Trophoblast cell (in vitro differentiated cells and primary cell): ENCODE data around the gene MBTPS1.

Experiments used
- DNase-seq, 2 donors: peaks; one replicate each; pipeline ENCODE4 v3.0.0-alpha.2; 2016
- H2AFZ ChIP-seq: 2 replicates; pipeline ENCODE4 v1.6.1; 2013; ENCODE audit warnings: low read length, moderate library complexity, mild to moderate bottlenecking; ENCODE audit not compliant: insufficient read depth, poor library complexity
- H2AK5ac ChIP-seq: 2 replicates; pipeline ENCODE4 v1.6.1; 2013; ENCODE audit warnings: mild to moderate bottlenecking, low read length
- H2BK120ac ChIP-seq: 2 replicates; pipeline ENCODE4 v1.6.1; 2013; ENCODE audit warnings: low read length, mild to moderate bottlenecking, moderate library complexity; ENCODE audit not compliant: insufficient read depth, poor library complexity
- H2BK12ac ChIP-seq: 2 replicates; pipeline ENCODE4 v1.6.1; 2013; ENCODE audit warnings: mild to moderate bottlenecking, low read length, moderate library complexity
- H2BK5ac ChIP-seq: 2 replicates; pipeline ENCODE4 v1.6.1; 2013; ENCODE audit warnings: low read length, low read depth, moderate library complexity, mild to moderate bottlenecking; ENCODE audit not compliant: poor library complexity
- H3K14ac ChIP-seq: 2 replicates; pipeline ENCODE4 v1.6.1; 2013; ENCODE audit warnings: mild to moderate bottlenecking, low read length
- H3K18ac ChIP-seq: 2 replicates; pipeline ENCODE4 v1.6.1; 2013; ENCODE audit warnings: mild to moderate bottlenecking, low read length
- H3K23ac ChIP-seq: 2 replicates; pipeline ENCODE4 v1.6.1; 2013; ENCODE audit warnings: low read length
- H3K27ac ChIP-seq: 2 replicates; pipeline ENCODE4 v1.5.1; 2013; ENCODE audit warnings: low read depth, mild to moderate bottlenecking, inconsistent platforms, low read length, moderate library complexity
- H3K27me3 ChIP-seq: 2 replicates; pipeline ENCODE4 v1.6.1; 2013; ENCODE audit warnings: inconsistent platforms, mild to moderate bottlenecking, low read length, moderate library complexity; ENCODE audit not compliant: insufficient read depth
- H3K36me3 ChIP-seq, 2 experiments: 1 replicate in 1 of 2; 2 replicates in 1 of 2; pipeline ENCODE4 v1.6.1; 2013; ENCODE audit warnings: low read length in 2 of 2, mild to moderate bottlenecking in 2 of 2, moderate library complexity in 1 of 2; ENCODE audit not compliant: insufficient read depth in 2 of 2, control insufficient read depth in 1 of 2
- H3K4ac ChIP-seq: 2 replicates; pipeline ENCODE4 v1.6.1; 2013; ENCODE audit warnings: low read depth, mild to moderate bottlenecking, low read length, moderate library complexity
- H3K4me1 ChIP-seq, 2 experiments: 1 replicate in 1 of 2; 2 replicates in 1 of 2; pipeline ENCODE4 v1.6.1; 2013; ENCODE audit warnings: low read length in 2 of 2, mild to moderate bottlenecking in 2 of 2, moderate library complexity in 1 of 2; ENCODE audit not compliant: insufficient read depth in 2 of 2, control insufficient read depth in 1 of 2
- H3K4me2 ChIP-seq: 2 replicates; pipeline ENCODE4 v1.6.1; 2013; ENCODE audit warnings: inconsistent platforms, mild to moderate bottlenecking, low read length, moderate library complexity
- H3K4me3 ChIP-seq: 2 replicates; pipeline ENCODE4 v1.5.1; 2013; ENCODE audit warnings: mild to moderate bottlenecking, low read depth, low read length, inconsistent platforms
- H3K79me1 ChIP-seq: one replicate; pipeline ENCODE4 v1.6.1; 2013; ENCODE audit warnings: low read length
- H3K79me2 ChIP-seq: 2 replicates; pipeline ENCODE4 v1.6.1; 2013; ENCODE audit warnings: low read length, mild to moderate bottlenecking; ENCODE audit not compliant: control insufficient read depth, insufficient read depth, poor library complexity
- H3K9ac ChIP-seq: 2 replicates; pipeline ENCODE4 v1.6.1; 2013; ENCODE audit warnings: mild to moderate bottlenecking, low read length
- H3K9me3 ChIP-seq: 2 replicates; pipeline ENCODE4 v1.6.1; 2013; ENCODE audit warnings: low read depth, mild to moderate bottlenecking, control low read depth, inconsistent platforms, low read length; ENCODE audit not compliant: insufficient read depth
- H4K12ac ChIP-seq: 2 replicates; pipeline ENCODE4 v1.6.1; 2013; ENCODE audit warnings: low read depth, mild to moderate bottlenecking, low read length, moderate library complexity
- H4K8ac ChIP-seq: 2 replicates; pipeline ENCODE4 v1.6.1; 2013; ENCODE audit warnings: low read depth, mild to moderate bottlenecking, low read length, moderate library complexity
- H4K91ac ChIP-seq: one replicate; pipeline ENCODE4 v1.6.1; 2013; ENCODE audit warnings: low read depth, mild to moderate bottlenecking, low read length, moderate library complexity
- WGBS: extraction: QIAGEN DNeasy Blood & Tissue Kit; methylation state at CpG from one replicate; pipeline ENCODE4 v1.1.7; 2013; ENCODE audit warnings: missing lambda C conversion rate; ENCODE audit not compliant: insufficient read length, insufficient coverage; ENCODE audit errors: extremely low coverage; 5-methylcytosine and 5-hydroxymethylcytosine counted together

MBTPS1 gene

DNA sequence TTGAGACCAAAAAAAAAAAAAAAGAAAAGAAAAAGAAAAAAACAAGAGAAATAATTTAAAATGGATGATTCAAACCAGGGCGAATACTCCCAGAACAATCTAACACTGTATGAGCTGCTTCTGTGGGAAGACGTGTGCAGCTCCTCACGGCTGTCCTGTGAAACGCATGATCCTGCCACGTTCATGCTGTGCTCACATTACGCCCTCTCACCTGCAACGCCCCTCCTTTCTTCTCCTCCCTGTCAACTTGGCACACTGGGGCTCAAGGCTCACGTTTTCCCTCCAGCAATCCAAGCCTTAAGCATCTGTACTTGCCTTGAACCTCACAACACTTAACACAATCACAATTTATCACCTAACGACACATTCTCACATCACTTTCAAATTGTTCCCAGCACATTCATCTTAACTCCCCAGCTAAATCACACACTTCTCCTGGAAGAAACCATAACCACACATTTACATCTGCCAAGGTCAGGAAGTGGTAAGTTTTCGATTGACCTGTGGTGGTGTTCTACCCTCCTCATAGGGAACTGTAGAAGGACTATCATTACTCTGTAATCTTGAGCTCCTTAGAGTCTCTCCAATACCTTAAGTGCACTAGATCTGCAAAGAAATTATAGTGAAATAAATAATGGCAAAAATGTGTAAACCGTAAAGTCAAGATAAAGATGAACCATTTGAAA lies 29.1 kb downstream of the MBTPS1 start:
- Histone ChIP-seq H3K4me1 (no peaks in the 10 kb centered on the region), H4K91ac (no peak overlapping the region), H3K9ac (no peak overlapping the region), H3K79me2 (no peaks in the 10 kb centered on the region), H3K36me3 (peaks cover 42 to 58% of the 10 kb centered on the region in 2 experiments), H3K4me3 (no peak overlapping the region), H3K27ac (no peak overlapping the region), H2AFZ (no peak overlapping the region), H4K12ac (no peak overlapping the region), H3K4ac (no peak overlapping the region), H4K8ac (no peak overlapping the region), H3K18ac (no peak overlapping the region), H2BK120ac (no peak overlapping the region), H3K23ac (no peak overlapping the region), H2BK12ac (no peak overlapping the region), H2BK5ac (no peak overlapping the region), H3K14ac (no peak overlapping the region), H3K79me1 (no peaks in the 10 kb centered on the region), H3K4me2 (no peak overlapping the region), H3K9me3 (peaks cover 2% of the 10 kb centered on the region), H2AK5ac (no peak overlapping the region), H3K27me3 (no peaks in the 10 kb centered on the region)
- WGBS, result 100% methylated on average over 1 of the region's 11 CpGs
- DNase-seq, result no peak

DNA sequence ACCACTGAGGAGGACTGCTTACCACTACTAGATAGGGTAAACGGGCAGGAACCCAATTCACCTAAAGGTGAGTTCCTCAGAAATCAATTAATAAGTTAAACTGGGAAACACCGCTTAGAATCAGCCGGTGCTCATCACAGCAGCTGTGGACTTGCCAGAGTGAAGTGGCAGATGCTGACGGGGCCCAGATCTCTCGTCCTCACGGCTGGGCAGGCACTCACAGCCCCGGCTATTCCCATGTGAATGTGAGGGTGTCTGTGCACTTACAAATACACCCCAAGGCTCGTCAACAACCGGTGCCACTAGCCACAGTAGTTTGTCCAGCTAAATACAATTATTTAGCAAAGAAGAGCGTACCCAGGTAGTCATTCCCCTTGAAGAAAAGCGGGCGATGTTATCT lies 29.7 kb downstream of the MBTPS1 start:
- no CpG with 5 or more reads among the region's 12 CpGs for WGBS
- H2AFZ ChIP-seq, result no peak overlapping the region
- no peak overlapping the region for H3K14ac ChIP-seq

DNA sequence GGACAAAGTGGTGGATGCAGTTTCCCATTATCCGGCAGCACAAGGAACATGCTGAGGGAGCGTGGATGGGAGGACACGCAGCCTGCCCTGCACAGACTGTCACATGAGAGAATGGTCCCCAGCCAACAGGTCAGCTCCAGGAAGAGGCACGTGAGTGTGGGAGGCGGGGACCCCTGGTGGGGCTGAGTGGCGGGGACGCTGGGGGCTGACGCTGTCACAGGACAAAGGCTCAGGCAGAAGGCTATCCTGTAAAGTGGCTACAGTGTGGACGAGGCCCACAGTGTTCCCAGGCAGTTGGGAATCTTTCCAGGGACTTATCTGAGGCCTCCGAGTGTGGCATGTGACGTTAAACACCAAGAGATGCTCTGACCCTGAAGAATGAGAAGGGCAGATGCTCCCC lies 30.4 kb downstream of the MBTPS1 start:
- DNase-seq, result no peak
- H2BK5ac ChIP-seq, result no peak overlapping the region
- WGBS, result no CpG with 5 or more reads among the region's 11 CpGs

More for the DNA sequence above, 29.7 kb downstream of the MBTPS1 start:
- Histone ChIP-seq H4K91ac (no peak overlapping the region), H2AK5ac (no peak overlapping the region), H3K4ac (no peak overlapping the region), H3K27me3 (no peaks in the 10 kb centered on the region), H2BK12ac (no peak overlapping the region), H3K4me3 (no peak overlapping the region), H3K36me3 (peaks cover 40 to 61% of the 10 kb centered on the region in 2 experiments), H2BK5ac (no peak overlapping the region), H3K79me1 (no peaks in the 10 kb centered on the region), H3K9ac (no peak overlapping the region), H3K27ac (no peak overlapping the region), H3K9me3 (peaks cover 2% of the 10 kb centered on the region), H3K79me2 (no peaks in the 10 kb centered on the region), H2BK120ac (no peak overlapping the region), H4K12ac (no peak overlapping the region), H3K23ac (no peak overlapping the region), H3K18ac (no peak overlapping the region), H4K8ac (no peak overlapping the region), H3K4me2 (no peak overlapping the region), H3K4me1 (no peaks in the 10 kb centered on the region)
- DNase-seq, result no peak

DNA sequence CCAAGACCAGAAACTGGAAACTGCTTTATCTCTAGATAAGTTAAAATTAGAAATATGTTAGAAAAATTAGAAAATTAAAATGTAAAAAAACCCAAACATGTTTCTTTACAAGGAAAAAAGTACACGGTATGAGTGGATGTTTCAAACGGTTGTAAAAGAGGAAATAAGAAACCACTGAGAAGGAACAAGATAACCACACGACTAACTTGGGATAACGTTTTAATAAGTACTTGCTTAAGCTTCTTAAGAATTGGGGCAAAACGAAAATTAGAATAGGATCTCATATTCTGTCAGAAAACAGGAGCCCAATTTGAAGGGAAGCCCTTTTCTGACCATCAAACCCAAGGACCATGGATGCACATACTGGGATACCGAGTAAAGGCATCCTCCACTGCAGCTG lies 31.0 kb downstream of the MBTPS1 start:
- Histone ChIP-seq H4K91ac (no peak overlapping the region), H2BK120ac (no peak overlapping the region), H2AFZ (no peak overlapping the region), H3K18ac (no peak overlapping the region), H3K4me1 (no peaks in the 10 kb centered on the region), H3K23ac (no peak overlapping the region), H3K27ac (no peak overlapping the region), H3K4me3 (no peak overlapping the region), H4K8ac (no peak overlapping the region), H3K9ac (no peak overlapping the region), H3K79me1 (no peaks in the 10 kb centered on the region), H4K12ac (no peak overlapping the region), H2AK5ac (no peak overlapping the region), H3K36me3 (peaks cover 37 to 62% of the 10 kb centered on the region in 2 experiments), H2BK12ac (no peak overlapping the region), H3K14ac (no peak overlapping the region), H3K27me3 (no peaks in the 10 kb centered on the region), H3K4ac (no peak overlapping the region), H3K4me2 (no peak overlapping the region), H3K79me2 (no peaks in the 10 kb centered on the region), H3K9me3 (peaks cover 2% of the 10 kb centered on the region), H2BK5ac (no peak overlapping the region)
- DNase-seq, result no peak
- WGBS, result no CpG with 5 or more reads among the region's 6 CpGs

More for the DNA sequence above, 30.4 kb downstream of the MBTPS1 start:
- H2AK5ac ChIP-seq, result no peak overlapping the region
- no peak overlapping the region for H3K27ac ChIP-seq
- H3K79me2 ChIP-seq, result no peaks in the 10 kb centered on the region
- H4K91ac ChIP-seq, result no peak overlapping the region
- H3K9ac ChIP-seq, result no peak overlapping the region
- H3K4me1 ChIP-seq, result no peaks in the 10 kb centered on the region
- H3K14ac ChIP-seq, result no peak overlapping the region
- H3K9me3 ChIP-seq, result peaks cover 2% of the 10 kb centered on the region
- no peaks in the 10 kb centered on the region for H3K79me1 ChIP-seq
- no peak overlapping the region for H2BK120ac ChIP-seq
- no peak overlapping the region for H3K4me3 ChIP-seq
- H4K12ac ChIP-seq, result no peak overlapping the region
- no peak overlapping the region for H4K8ac ChIP-seq
- H3K4ac ChIP-seq, result no peak overlapping the region
- no peak overlapping the region for H2BK12ac ChIP-seq
- no peak overlapping the region for H3K23ac ChIP-seq
- H3K36me3 ChIP-seq, result peaks cover 40 to 61% of the 10 kb centered on the region in 2 experiments
- no peak overlapping the region for H3K18ac ChIP-seq
- no peaks in the 10 kb centered on the region for H3K27me3 ChIP-seq
- H2AFZ ChIP-seq, result no peak overlapping the region
- no peak overlapping the region for H3K4me2 ChIP-seq
